Measurements from ENCODE around the gene EPSTI1. TPM values are rescaled to one million over a fixed set of nuclear protein-coding genes. Genes with fewer than 3 reads are reported as not detected.

Gene EPSTI1
- total RNA-seq, 1 experiment from 2014 or later, result 0.69 TPM

Other genes with a start within 250 kb of the EPSTI1 start
- gene FAM216B, start 210.7 kb downstream of the EPSTI1 start, total RNA-seq (2021; ENCODE audit: unreplicated experiment), result 0.05 TPM
- gene DNAJC15, start 31.3 kb upstream of the EPSTI1 start, total RNA-seq (2021; ENCODE audit: unreplicated experiment), result 20.3 TPM